ENCODE measurements around the gene LIPC.

Gene LIPC

DNA sequence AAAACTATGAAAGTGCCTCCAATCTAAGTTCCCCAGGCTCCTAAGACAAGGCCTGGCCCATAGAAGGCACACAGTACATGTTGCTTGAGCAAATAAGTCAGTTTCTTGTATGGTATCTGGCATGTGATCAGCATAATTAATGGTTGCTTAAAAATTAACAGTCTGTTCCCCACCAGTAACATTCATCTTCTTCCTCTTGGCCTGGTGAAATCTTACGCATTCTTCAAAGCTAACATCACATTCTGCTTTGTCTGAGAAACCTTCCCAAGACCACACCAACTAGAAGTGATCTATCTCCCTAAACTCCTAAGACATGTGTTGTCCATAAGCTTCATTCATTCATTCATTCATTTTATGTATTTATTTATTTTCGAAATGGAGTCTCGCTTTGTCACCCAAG is 48.1 kb downstream of the LIPC start:
- Mint-ChIP-seq H3K27ac (no peak overlapping the region), H3K27me3 (no peaks in the 10 kb centered on the region), H3K36me3 (no peaks in the 10 kb centered on the region), H3K4me3 (no peak overlapping the region), H3K4me1 (peaks cover 49% of the 10 kb centered on the region), H3K9me3 (no peaks in the 10 kb centered on the region)

DNA sequence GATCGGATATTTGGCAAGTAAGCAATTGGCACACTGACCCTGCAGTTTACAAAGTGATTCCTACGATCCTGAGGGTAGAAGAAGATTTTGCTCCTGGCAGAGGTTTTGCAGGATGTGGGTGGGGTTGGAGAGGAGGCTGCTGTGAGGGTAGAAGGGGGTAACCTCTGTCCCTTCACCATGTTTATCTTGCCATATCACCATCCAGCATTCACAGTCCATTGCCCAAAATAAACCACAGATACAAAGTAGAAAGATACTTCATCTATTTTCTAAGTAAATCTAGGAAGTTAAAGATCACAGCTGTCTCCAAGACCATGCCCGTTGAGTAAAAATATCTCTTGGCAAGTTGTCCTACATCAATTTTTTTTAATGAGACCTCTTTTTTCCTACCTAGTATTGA is 51.6 kb downstream of the LIPC start:
- Mint-ChIP-seq H3K27ac (no peak overlapping the region), H3K27me3 (no peaks in the 10 kb centered on the region), H3K4me1 (peaks cover 46% of the 10 kb centered on the region), H3K4me3 (peak overlapping the region; percentile 34), H3K36me3 (no peaks in the 10 kb centered on the region), H3K9me3 (no peaks in the 10 kb centered on the region)

DNA sequence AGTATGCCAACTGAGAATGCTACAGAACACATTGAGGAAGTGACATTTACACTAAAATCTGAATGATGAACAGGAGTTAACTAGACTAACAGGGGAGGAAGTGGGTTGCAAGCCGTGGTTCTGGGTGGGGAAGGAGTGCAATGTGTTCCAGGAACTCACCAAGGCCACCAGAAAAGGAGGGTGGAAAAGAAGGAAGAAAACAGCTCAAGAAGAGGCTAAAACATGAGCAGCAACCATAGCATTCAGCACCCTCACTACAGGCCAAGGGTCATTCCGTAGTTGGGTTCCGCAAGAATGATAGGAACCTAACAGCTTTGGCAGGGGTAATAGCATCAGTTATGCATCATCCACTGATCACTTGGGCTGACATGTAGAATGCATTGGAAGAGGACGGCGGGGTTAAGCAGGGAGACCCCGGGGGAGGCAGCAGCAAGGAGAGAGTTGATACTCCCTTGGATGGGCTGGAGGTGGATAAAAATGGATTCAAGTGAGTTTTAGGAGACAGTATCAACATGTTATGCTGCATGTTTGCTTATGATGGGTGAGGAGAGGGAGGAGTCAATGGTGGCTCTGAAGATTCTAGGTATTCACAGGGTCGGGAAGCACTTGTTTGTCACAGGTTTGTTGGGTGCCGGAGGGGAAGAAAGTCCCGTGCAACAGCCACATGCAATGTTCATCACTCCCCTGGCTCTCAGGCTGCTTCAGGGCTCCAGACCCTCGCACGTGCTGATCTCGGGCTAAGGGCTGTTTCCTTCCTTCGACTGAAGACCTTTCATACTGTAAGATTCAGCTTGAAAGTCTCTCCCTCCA is 53.2 kb downstream of the LIPC start:
- Mint-ChIP-seq H3K9me3 (no peaks in the 10 kb centered on the region), H3K4me1 (peaks cover 48% of the 10 kb centered on the region), H3K36me3 (no peaks in the 10 kb centered on the region), H3K27ac (peak overlapping the region; percentile 76), H3K4me3 (peak overlapping the region; percentile 69), H3K27me3 (no peaks in the 10 kb centered on the region)

DNA sequence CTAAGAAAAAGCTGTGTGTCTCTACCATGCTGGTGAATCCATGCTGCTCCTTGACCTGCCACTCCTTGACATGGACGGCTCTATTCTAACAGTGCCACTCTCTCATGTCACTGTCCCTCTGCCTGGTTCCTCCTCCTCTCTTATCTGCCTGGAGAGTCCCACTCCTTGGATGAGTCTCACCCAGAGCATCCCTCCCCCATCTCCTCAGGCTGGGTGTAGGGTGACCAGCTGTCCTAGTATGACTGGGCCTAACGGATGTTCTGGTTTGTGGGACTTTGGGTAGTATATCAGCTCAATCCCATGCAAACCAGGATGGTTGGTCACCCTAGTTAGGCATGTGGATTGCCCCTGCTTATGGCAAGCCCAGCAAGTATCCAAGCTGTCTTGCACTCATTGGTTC is 54.3 kb downstream of the LIPC start:
- Mint-ChIP-seq H3K27me3 (no peaks in the 10 kb centered on the region), H3K27ac (peak overlapping the region; percentile 76), H3K36me3 (no peaks in the 10 kb centered on the region), H3K9me3 (no peaks in the 10 kb centered on the region), H3K4me3 (no peak overlapping the region), H3K4me1 (peaks cover 48% of the 10 kb centered on the region)

DNA sequence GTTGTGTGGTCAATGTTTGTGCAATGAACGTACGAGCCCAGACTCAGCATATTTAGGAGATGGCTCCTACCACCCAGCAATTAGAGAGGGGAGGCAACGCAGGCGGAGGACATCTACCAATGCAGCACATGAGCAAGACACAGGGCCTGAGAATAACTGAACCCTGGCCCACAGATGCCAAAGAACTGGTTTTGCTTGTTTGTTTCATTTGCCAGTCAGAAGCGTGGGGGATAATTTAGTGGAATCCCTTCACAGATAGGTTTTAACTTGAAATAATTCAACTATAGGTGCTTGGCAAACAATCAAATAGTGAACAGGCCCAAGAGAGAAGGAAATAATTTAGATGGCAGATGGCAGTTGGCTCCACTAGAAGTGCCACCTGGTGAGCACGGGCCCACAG is 54.8 kb downstream of the LIPC start:
- Mint-ChIP-seq H3K27ac (no peak overlapping the region), H3K4me1 (peaks cover 48% of the 10 kb centered on the region), H3K4me3 (no peak overlapping the region), H3K9me3 (no peaks in the 10 kb centered on the region), H3K27me3 (no peaks in the 10 kb centered on the region), H3K36me3 (no peaks in the 10 kb centered on the region)

DNA sequence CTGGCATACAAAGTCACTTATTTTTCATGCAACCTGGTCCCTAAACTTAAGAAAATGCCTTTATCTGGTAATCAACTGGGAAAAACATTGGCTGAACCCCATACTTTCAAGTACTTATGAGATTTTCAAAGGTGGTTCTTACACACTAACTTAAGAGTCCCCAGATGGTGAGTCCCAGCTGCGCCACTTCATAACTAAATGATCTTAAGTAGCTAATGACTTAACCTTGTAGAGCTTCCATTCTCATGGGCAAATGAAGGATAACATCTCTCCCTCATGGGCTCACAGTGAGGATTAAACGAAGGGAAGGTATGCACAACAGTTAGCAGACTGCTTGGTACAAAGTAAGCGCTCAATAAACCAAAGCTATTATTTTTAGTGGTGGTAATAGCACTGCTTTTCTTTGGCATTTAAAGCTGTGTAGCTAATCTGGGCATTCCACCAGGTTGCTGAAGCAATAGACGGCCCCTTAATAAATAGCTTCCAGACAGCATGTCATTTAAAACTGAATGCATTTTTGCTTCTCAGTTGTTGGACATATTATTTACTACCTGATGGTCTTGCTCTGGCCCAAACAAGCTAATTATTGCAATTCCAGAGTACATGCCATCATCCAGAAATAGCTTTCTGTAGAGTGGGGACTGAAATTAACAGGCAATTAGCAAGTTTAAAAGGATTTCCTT is 55.4 kb downstream of the LIPC start:
- H3K36me3 Mint-ChIP-seq, result no peaks in the 10 kb centered on the region
- H3K27ac Mint-ChIP-seq, result no peak overlapping the region
- H3K4me3 Mint-ChIP-seq, result no peak overlapping the region

DNA sequence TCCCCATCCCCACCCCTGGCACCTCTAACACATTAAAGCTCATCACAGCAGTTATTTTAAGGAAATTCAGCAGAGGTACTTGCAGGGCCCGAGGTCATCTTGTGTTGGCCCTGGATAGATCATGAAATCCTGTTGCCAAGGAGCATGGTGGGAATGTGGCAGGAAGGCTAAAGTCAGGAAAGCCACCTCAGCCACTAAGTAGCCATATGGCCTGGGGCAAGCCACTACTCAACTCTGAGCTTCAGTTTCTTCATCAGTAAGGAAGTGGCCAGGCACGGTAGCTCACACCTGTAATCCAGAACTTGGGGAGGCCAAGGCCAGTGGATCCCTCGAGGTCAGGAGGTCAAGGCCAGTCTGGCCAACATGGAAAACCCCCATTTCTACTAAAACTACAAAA is 55.9 kb downstream of the LIPC start:
- Mint-ChIP-seq H3K36me3 (no peaks in the 10 kb centered on the region), H3K9me3 (no peaks in the 10 kb centered on the region), H3K4me1 (peaks cover 49% of the 10 kb centered on the region), H3K4me3 (no peak overlapping the region), H3K27me3 (no peaks in the 10 kb centered on the region), H3K27ac (no peak overlapping the region)

More for the DNA sequence above, 55.4 kb downstream of the LIPC start:
- no peaks in the 10 kb centered on the region for H3K9me3 Mint-ChIP-seq
- peaks cover 48% of the 10 kb centered on the region for H3K4me1 Mint-ChIP-seq
- no peaks in the 10 kb centered on the region for H3K27me3 Mint-ChIP-seq

DNA sequence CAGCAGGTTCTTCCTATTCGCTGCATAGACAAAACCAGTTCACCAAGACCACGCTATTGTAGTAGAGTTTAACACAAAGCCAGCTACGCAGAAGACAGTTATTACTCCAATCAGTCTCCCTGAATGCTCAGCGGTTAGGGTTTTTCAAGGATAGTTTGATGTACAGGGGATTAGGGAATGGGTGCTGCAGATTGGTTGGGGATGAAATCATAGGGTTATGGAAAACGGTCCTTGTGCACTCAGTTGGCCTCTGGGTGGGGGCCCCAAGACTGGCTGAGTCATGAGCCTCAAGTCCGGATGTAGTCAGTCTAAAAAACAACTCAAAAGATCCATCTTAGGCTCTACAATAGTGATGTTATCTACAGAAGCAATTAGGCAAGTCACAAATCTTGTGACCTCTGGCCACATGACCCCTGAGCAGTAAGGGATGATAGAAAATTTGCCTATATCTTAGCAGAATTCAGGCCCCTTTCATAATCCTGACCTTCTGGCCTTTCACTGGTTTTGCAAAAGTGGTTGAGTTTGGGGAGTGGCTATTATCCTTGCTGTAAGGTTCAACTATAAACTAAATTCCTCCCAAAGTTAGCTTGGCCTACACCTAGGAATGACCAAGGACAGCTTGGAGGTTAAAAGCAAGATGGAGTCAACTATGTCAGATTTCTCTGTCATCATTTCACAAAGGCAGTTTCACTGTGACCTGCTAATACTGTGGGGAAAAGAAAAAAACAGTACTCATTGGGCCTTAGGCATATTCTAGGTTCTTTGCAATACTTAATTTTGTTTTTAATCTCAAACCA is 57.7 kb downstream of the LIPC start:
- H3K36me3 Mint-ChIP-seq, result no peaks in the 10 kb centered on the region
- H3K9me3 Mint-ChIP-seq, result no peaks in the 10 kb centered on the region
- peaks cover 42% of the 10 kb centered on the region for H3K4me1 Mint-ChIP-seq
- H3K27me3 Mint-ChIP-seq, result no peaks in the 10 kb centered on the region
- H3K27ac Mint-ChIP-seq, result no peak overlapping the region
- no peak overlapping the region for H3K4me3 Mint-ChIP-seq

DNA sequence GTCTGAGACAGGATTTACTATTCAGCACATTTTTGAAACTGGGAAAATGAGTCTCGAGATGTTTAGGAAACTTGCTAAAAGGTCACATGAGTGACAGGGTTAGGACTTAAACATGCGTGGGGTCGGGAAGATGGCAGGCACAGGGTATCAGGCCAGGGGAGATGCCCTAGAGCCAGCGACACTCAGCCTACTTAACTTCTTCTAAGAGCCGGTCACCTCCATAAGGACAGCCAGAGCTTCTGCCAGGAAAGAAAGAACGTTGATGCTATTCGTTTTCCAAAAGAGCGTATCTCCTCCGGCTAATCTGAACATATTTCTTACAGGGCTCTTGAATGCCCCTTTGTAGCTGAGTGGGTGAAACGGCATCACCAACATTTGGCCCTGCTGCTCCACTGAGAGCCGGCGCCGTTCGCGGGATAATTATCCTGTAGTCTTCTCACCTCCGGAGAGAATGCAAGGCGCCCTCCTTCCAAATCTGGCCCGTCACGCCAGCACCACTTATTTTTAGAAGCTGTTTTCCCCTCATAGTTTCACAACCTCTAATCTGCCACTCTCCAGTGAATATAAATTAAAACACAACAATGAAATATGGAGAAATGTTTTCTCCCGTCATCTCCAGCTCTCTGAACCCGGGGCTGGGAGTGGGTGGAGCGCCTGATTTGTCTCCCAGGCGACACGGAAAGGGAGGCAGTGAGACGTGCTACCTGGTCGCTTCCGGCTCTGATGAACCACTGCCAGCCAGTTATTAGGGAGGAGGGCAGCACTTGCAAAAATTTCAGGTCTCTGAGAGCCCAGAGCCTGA is 58.5 kb downstream of the LIPC start:
- peaks cover 41% of the 10 kb centered on the region for H3K4me1 Mint-ChIP-seq
- no peak overlapping the region for H3K27ac Mint-ChIP-seq

DNA sequence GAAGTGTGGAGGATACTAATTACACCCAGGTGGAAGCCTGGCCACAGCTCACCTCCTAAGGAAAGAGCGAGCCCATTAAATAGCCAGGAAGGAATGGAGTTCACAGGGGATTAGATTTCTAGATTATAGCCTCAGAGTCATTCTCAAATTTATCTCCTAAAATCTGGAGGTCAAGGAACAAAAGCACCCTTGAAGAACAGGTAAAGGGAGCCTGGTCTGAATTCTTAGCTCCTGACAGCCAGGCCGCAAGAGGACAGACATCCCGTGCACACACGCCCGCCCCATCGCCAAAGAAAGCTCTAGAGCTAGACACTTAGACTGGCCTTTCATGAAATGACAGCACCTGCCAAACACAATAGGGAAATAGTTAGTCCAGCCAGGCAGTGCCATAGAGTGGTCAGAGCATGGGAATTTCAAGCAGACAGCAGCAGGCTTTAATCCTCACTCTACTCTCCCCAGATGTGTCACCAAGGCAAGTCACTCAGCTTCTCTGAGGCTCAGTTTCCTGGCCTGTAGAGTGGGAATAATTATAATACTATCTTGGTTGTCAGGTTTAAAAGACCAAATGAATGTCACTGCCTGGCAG is 59.2 kb downstream of the LIPC start:
- no peak overlapping the region for H3K4me3 Mint-ChIP-seq
- peaks cover 41% of the 10 kb centered on the region for H3K4me1 Mint-ChIP-seq
- no peak overlapping the region for H3K27ac Mint-ChIP-seq
- H3K36me3 Mint-ChIP-seq, result no peaks in the 10 kb centered on the region
- H3K27me3 Mint-ChIP-seq, result no peaks in the 10 kb centered on the region
- no peaks in the 10 kb centered on the region for H3K9me3 Mint-ChIP-seq

More for the DNA sequence above, 58.5 kb downstream of the LIPC start:
- no peaks in the 10 kb centered on the region for H3K36me3 Mint-ChIP-seq
- H3K27me3 Mint-ChIP-seq, result no peaks in the 10 kb centered on the region
- H3K9me3 Mint-ChIP-seq, result no peaks in the 10 kb centered on the region
- H3K4me3 Mint-ChIP-seq, result no peak overlapping the region

DNA sequence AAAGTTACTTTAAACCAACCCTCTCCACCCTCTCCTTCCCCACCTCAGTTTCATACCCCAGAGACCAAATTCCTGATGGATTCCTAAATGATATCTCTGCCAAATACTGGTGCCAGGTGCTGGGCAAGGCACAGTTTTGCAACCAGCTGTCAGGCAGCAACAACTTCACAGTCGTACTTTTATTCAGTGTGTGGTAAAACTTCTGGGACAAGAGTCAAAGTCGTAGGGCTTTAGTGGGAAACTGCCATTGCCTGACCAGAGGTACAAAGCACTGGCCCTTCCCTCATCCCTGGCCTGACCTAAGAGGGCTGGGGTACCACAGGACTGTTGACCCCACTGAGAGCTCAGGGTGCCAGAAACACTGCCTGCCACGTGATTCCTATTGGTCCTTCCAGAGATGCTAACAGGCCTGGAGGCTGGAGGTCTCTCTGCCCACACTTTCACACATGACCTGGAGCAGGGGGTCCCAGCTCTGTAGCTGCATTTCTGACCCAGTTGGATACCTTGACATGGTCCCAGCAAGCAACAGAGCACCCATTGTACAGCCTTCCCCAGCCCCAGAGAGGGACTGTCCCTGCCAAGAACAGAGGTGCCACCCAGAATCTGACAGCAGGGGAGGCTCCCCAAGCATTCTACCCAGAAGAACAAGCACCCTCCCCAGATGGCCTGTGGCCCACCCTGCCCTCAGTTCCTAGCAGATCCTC is 59.9 kb downstream of the LIPC start:
- no peak overlapping the region for H3K27ac Mint-ChIP-seq
- H3K9me3 Mint-ChIP-seq, result no peaks in the 10 kb centered on the region
- no peaks in the 10 kb centered on the region for H3K27me3 Mint-ChIP-seq
- no peaks in the 10 kb centered on the region for H3K36me3 Mint-ChIP-seq
- H3K4me3 Mint-ChIP-seq, result no peak overlapping the region
- peaks cover 41% of the 10 kb centered on the region for H3K4me1 Mint-ChIP-seq

DNA sequence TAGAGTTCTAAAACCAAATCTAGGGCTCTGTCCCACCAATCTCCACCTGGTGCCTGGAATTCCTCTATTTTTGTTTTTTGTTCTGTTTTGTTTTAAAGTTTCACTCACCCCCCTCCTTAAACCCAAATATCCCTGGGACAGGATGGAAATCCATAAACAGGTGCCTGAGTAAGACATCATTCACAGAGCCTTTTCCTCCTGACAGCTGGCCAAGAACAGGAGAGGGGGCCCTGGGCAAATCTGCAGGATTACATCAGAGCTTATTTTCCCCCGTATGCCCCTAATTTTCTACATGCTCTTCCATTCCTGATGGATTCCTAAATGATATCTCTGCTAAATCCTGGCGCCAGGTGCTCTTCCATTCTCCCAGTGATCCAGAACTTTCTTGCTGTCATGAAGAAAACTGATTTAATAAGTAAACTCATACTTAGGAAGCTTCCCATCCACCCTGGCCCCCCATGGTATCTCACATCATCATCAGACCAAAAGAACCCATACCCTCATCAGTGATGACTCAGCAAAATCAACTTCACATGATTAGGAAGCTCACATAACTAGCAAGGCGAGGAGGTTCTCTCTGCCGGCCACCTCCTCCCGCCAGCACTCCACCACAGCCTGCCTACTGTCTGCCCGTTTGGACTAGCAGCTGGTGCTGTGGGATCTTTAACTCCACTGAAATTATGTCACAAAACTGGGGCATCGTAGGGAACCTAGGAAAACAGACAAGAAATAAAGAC is 61.0 kb downstream of the LIPC start:
- Mint-ChIP-seq H3K4me3 (no peak overlapping the region), H3K27ac (peak overlapping the region; percentile 1), H3K9me3 (no peaks in the 10 kb centered on the region), H3K36me3 (no peaks in the 10 kb centered on the region), H3K27me3 (no peaks in the 10 kb centered on the region), H3K4me1 (peaks cover 45% of the 10 kb centered on the region)

DNA sequence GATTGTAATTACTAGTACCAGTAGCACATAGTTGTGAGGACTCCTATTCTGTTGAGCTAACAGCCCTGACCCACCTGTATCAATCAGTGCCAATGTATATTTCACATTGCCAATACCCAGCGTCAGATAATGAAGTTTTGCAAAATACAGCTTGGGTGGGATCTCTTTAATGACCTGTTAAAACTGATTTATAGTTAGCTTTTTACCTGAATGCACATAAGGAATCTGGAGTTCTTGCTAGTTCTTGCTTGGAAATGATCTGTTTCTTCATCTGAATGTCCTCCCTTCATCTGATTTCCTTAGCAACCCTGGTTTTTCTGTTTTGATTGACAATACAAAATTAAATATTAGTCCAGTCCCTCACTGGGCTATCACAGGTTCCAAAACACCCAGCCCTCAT is 62.8 kb downstream of the LIPC start:
- peaks cover 43% of the 10 kb centered on the region for H3K4me1 Mint-ChIP-seq
- H3K27me3 Mint-ChIP-seq, result no peaks in the 10 kb centered on the region

DNA sequence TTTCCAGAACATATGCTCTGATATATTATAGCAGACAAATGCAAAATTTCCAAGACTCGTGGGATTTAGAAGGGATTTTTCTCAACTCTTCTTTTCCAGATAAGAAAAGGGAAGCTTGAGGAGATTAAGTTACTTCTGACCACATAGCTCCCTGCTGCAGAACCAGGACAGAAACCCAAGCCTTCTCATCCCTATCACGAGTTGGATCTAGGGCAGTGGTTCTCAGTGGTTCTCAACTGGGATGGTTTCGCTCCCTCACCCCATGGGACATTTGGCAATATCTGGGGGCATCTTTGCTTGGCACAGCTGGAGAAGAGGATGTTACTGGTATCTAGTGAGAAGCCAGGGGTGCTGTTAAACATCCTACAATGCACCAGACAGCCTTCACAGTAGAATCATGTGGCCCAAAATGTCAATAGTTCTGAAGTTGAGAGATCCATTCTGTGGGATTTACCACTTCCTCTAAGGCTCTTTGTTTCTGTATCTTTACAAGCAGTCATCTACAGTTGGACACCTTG is 64.2 kb downstream of the LIPC start:
- Mint-ChIP-seq H3K4me1 (peaks cover 47% of the 10 kb centered on the region), H3K36me3 (no peaks in the 10 kb centered on the region), H3K9me3 (no peaks in the 10 kb centered on the region), H3K4me3 (peak overlapping the region; percentile 40), H3K27ac (no peak overlapping the region), H3K27me3 (no peaks in the 10 kb centered on the region)

More for the DNA sequence above, 62.8 kb downstream of the LIPC start:
- Mint-ChIP-seq H3K9me3 (no peaks in the 10 kb centered on the region), H3K36me3 (no peaks in the 10 kb centered on the region), H3K4me3 (no peak overlapping the region), H3K27ac (no peak overlapping the region)
